HG03175 (cell line): ENCODE measurements around the gene TCF4.
"Not testable (repeated sequence)": the region's sequence is repeated elsewhere in the genome, so short reads cannot be mapped to it uniquely, and the experiment has no call there.

ENCODE experiments used
- ATAC-seq: cut with Tn5 transposase; IDR thresholded peaks from one replicate; pipeline ENCODE4 v1.9.1; 2021; ENCODE audit warnings: mild to moderate bottlenecking, moderate library complexity; ENCODE audit not compliant: unreplicated experiment

The TCF4 gene

DNA sequence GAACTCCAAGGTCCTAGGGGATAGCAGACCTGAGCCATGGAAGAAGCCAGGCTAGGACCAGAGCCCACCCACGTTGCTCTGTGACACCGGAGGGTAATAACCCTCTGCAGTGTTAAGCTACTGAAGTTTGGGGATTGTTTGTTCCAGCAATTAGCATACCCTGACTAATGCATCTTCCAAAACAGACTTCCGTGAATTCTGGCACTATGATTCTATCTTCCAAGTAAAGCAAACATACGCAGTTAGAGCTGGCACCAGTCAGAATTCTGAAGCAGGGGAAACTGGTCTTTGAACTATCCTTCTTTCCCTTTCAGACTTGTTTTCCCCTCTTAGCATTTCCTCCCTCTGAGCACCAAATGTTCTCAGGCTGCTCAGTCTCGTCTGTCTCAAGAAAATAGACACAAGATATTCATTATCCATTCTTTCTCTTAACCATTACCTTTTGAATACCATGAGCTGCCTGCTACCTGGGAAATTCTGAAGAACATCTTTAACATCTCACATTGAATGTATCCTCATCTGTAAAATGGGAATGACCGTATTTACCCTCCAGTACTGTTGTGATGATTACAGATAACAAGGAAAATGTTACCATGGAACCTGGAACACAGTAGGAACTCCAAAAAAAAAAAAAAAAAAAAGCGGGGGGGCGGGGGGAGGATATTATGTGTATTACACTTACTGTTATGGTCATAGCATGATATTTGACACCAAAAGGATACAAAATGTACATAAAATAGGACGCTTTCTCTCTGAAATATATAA, 108.2 kb downstream of the TCF4 start:
- no peak for ATAC-seq

- peak; percentile 6 for ATAC-seq
Observed at GRCh38 chr18:55477860-55478581, 110.0 kb downstream of the TCF4 start.

DNA sequence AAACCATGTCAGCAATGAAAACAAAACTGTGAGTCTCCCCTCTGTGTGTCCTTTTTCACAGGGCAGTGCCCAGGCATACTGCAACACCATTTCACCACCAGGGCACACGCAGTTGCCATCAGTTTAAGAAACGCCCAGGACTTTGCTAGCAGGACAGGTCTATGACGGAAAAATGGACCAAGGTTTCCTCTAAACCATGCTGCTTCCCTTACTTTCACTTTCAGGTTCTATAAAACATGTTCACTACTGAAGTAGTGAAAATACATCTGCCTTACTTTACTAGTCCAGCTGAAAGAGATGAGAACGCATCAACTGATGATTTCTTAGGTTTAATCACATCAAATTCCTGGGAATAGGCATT, 110.5 kb downstream of the TCF4 start:
- ATAC-seq: peak; percentile 81

GRCh38 chr18:55475916-55476315, 112.1 kb downstream of the TCF4 start:
- ATAC-seq: no peak

- no peak for ATAC-seq
Observed at GRCh38 chr18:55475467-55475866, 112.5 kb downstream of the TCF4 start.

GRCh38 chr18:55473560-55473959, 114.4 kb downstream of the TCF4 start:
- no peak for ATAC-seq

- ATAC-seq: no peak
Observed at GRCh38 chr18:55473058-55473457, 114.9 kb downstream of the TCF4 start.

- no peak for ATAC-seq
Observed at GRCh38 chr18:55470826-55471225, 117.2 kb downstream of the TCF4 start.

GRCh38 chr18:55469134-55469533, 118.9 kb downstream of the TCF4 start:
- not testable (repeated sequence) for ATAC-seq

GRCh38 chr18:55466789-55467188, 121.2 kb downstream of the TCF4 start:
- ATAC-seq: no peak

DNA sequence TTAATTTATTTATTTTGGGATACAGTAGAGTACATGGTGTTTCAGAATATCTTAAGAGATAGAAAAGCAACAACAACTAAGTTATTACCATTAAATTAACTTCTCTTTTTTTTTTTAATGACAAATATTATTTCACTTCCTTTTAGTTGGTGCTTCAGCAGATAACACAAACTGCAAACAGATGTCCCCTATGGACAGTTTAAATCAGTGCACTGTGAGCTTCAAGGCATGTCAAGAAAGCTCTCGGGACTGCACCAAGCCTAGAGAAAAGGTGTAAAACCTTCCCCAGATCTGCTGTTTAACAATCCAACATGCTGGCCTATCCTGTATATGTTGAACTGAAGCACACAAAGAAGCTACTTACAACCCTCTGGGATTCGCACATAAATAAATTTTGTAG, 122.7 kb downstream of the TCF4 start:
- ATAC-seq: no peak

DNA sequence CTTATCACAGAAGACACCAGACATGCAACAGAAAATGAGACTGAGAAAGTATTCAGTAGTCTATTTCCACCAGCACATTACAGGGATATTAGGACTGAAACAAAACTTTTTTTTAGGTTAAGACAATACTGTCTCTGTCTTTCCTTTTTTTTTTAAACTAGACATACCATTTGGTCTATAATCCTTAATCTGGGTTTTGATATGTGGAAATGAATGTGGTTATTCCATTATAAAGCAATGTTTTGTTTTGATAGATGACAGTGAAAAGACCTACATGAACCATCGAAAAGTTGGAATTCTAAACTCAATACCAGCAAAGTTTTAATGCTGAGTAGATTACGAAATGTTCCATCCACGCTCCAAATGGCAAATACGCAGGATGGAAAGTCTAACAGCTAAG, 123.4 kb downstream of the TCF4 start:
- ATAC-seq: no peak

DNA sequence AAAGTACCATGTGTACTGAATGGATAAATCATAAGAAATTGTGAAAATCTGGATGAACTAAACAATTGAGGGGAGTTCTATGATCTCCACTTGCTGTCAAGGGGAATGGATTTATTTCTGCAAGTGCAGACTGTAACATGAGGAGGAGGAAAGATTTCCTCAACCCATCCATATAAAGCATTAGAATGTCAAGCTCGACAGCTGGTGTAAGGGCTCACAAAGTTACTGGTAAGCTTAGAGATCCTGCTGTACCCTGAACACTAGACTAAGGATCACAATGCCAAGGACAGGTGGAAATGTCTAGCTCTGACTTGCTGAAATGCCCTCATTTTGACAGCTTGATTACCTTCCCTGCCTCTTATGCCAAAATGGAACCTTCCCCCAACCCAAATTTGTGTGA, 125.3 kb downstream of the TCF4 start:
- ATAC-seq: no peak

DNA sequence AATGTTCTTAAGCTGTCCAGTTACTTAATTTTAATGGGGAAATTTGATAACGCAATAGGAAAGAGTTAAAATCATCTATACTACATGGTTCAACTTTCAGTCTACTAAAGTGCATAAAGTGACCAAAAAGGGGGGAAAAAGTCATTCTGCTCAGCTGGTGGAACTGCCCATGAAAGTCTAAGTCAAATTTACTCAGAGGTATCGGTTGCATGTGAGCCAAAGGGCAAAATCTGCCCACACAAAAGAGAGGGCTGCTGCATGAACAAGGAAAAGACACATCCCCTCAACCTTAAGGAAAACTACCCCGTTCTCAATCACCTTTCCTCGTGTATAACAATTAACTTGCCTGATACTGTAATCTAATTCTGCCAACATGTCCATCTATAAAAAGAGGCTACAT, 126.1 kb downstream of the TCF4 start:
- ATAC-seq: no peak

- ATAC-seq: no peak
Observed at GRCh38 chr18:55458456-55459203, 129.4 kb downstream of the TCF4 start.

- no peak for ATAC-seq
Observed at GRCh38 chr18:55457028-55457427, 131.0 kb downstream of the TCF4 start.

GRCh38 chr18:55455938-55456337, 132.1 kb downstream of the TCF4 start:
- no peak for ATAC-seq

DNA sequence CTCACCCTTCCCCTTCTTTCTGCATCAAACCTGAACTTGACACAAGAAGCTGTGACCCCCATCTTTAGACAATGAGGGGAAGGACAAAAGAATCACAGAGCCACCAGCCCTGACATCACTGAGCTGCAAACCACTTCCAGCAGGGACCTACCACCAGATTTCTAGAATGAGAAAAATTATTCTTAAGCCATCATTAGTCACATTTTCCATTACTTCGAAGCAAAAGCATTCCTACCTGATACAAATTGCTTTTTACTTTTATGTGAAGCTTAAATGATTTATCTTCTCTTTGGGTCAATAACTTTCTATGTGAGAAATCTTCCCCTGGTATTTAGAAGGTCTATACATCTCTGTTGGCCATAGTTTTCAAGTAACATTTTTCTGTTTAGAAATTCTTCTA, 134.8 kb downstream of the TCF4 start:
- no peak for ATAC-seq

- no peak for ATAC-seq
Observed at GRCh38 chr18:55452123-55452611, 135.8 kb downstream of the TCF4 start.

GRCh38 chr18:55449412-55450140, 138.4 kb downstream of the TCF4 start:
- ATAC-seq: no peak

GRCh38 chr18:55448420-55448819, 139.6 kb downstream of the TCF4 start:
- no peak for ATAC-seq
